HG02943 (cell line): ENCODE results near the gene TSPAN32.

Experiments used
- ATAC-seq: cut with Tn5 transposase; IDR thresholded peaks from one replicate; pipeline ENCODE4 v1.9.1; 2021; ENCODE audit warnings: mild to moderate bottlenecking, low read depth, moderate library complexity; ENCODE audit not compliant: unreplicated experiment

Gene TSPAN32

DNA sequence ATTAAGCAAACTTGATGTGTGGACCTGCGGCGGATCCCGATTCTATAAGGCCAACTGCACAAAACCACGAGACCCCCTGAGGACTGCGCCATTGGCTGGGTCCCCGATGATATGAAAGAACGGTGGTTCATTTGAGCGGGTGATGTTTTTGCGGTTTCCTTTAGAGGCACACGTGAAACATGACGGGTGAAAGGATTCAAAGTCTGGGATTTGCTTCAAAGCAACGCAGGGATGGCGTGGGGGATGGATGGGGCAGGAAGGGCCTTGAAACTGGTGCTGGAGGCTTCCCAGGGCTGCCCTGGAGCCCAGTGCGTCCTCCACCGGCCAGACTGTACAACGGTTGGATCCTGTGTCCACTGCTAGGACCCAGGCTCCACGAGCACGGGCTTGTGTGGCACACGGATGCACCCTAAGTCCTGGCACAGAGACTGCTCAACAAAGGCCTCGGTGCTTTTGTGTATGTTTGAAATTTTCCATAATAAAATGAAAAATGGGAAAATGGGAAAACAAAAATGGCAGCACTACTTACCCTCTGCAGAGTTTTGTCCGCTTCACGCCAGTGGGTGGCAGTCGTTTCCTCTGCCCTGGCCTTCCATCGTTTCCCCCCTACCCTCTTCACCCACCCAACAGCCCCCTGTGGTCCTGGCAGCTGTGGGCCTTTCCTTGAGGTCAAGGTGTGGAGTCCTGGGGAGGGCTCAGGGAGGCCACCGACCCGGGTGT is 35.1 kb upstream of the TSPAN32 start:
- no peak for ATAC-seq

DNA sequence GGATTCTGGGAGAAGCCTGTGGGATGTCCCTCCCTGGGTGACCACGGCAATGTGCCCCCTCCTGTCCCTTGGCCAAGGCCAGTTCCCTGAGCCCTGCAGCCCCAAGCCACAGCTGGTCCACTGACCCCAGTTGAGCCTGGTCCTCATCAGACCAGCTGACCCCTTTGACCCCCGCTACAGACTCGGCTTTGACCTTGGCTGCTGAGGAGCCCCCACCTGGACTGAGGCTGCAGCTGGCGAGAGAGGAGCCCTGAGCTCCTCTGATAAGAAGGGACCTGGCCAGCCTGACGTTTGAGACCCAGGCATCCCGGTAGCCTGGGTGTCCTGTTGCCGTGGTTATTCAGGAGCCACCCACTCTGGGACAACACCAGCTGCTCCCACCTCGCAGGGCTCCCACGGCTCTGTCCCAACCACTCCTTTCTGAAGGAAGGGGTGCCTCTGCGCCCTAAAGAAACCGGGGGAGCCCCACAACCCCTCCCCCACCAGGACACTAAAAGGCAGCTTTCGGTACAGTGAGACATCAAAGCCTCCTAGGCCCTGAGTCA is 34.4 kb upstream of the TSPAN32 start:
- ATAC-seq: no peak

DNA sequence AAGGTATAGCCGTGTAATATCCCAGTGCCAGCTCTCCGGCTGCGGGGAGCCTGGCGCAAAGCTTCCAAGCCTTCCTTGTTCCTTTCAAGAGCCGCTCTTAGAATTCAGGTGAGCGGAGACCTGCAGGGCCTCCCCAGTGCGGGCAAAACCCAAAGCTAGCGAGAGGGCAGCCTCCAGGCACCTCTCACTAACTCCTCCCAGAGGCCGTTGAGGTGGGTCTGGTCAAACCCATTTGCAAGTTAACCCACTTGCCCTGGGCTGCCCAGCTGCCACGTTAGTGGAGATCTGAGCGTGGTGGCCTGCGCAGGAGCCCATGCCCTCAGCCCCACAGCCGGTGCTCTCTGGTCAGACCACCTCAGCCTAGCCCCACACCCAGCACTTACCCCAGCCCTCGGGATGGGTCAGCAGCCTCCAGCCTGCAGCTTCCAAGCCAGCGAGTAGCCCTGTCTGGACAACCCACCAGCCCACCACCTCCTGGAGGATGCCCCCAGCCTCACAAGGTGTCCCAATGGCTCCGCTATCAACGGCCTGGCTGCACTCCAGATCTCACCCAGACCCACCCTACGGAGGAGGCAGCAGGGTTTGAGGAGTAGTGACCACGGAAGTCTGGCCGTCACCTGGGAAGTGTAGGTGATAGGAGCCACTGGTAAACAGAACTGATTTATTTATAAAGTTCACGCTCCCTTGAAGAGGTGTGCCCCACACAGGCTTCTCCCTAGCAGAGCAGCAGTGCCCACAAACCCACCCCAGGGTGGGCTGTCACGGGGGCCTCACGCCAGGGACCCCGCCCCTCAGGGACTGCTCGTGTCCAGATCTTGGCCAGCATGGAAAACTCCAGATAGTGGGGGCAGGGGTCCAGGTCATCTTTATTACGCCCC is 33.7 kb upstream of the TSPAN32 start:
- ATAC-seq: no peak

DNA sequence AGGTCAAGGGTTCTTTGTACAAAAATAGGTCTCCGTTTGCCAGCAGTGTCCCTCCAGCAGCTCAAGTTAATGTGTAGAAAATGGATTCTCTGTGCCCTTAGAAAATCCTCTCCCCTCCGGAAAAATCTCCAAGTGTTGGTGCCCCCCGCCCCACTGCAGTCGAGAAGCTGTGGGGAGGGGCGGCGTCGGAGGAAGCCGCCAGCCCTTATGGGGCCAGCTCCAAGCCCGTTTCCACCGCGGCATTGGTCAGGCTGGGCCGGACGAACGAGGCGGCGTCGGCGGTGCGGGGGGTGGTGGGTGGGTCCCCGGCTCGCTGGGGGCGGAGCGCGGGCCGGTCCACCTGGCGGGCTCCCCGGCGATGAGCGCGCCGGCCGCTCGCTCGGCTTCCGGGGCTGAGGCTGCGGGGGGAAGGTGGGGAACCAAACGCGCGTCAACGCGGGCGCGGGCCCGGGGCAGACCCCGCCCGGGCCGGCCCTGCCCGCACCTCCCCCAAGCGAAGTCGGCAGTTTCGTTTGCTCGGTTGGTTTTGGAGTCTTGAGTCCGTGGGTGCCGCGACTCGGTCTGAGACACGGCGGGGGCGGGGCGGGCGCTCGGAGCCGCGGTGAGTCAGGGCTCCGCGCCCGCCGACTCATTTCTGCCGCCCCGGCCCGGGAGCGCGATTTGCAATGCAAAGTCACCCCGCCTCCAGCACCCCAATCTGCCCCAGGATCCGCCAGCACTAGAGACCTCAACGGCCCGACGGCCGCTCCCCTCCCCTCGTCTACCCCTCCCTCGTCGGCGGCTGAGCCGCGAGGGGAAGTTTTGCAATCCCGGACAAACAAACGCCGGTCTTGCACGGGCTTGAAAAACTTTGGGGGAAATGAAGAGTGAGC is 32.8 kb upstream of the TSPAN32 start:
- no peak for ATAC-seq

DNA sequence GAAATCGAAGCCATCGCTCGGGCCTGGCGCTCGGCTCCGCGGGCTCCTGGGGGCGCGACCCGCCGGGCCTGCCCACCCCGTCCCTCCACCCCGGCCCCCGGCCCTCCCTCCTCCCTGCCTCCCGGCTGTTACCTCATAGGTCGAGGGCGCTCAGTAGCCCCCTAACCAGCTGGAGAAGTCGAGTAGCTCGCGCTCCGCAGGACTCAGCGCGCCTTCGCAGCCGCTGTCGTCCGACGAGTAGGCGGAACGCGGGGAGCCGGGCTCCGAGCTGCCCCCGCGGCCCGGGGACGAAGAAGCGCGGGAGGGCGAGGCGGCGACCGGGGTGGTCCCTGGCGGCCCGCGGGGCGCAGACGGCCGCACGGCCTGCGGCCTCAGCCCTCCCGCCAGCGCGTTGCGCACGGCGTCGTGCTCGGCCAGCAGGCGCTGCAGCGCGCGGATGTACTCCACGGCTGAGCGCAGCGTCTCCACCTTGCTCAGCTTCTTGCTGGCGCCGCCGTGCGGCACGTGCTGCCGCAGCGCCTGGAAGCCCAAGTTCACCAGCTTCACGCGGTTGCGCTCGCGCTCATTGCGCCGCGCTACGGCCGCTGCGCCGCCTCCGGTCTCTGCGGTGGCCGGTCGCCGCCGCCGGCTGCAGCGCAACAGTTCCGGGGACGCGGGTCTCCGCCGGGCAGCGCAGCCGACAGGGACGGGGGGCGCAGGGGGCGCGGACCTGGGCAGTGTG is 32.1 kb upstream of the TSPAN32 start:
- ATAC-seq: no peak

DNA sequence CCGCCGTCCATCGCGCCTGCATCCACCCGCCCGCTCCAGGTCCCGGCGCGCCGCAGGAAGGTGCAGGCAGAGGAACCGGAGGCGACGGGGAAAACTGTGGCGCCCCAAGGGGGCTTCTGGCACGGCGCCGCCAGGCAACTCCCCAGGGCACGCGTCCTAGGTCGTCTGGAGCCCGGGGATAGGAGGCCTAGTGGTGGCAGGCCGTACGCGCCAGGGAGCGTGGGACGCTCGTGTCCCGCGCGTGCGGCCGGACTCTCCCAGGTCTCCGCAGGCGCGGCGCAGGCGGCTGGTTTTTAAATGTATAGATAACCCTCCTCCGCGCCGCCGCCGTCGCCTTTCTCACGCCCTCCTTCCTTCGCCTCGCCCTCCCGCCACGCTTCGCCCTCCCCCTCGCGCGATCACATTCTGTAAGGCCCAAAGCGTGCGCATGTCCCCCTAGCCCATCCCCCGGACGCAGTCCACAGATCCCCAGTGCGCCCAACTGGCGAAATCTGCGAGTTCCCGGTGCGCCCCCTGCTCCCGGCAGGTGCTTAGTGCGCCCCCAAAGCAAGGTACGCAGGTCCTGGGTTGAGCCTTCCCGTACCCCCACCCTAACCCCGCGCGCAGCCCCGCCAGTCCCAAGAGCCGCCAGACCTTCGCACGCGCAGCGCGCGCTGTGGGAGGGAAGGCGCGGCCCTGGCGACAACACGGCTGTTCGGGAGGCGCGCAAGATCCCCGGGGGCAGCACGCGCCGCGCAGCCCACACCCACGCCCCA is 31.3 kb upstream of the TSPAN32 start, which contains the start of gene ASCL2:
ASCL2 (minus strand) TSS at position 267 of the 755 bp plus-strand sequence; CDS start at position 11, 256 bp downstream.
- ATAC-seq: no peak

DNA sequence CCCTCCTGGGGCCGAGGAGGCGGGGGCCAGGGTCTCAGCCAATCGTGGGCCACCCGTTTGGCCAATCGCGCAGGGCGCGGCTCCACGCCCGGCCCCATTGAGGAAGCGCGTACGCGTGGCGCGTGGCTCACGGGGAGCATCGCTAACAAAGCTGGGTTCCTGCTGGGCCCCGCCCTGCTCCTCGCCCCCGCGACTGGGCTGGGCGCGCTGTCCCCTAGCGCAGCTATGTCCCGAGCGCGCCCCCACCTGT is 30.8 kb upstream of the TSPAN32 start:
- ATAC-seq: no peak

DNA sequence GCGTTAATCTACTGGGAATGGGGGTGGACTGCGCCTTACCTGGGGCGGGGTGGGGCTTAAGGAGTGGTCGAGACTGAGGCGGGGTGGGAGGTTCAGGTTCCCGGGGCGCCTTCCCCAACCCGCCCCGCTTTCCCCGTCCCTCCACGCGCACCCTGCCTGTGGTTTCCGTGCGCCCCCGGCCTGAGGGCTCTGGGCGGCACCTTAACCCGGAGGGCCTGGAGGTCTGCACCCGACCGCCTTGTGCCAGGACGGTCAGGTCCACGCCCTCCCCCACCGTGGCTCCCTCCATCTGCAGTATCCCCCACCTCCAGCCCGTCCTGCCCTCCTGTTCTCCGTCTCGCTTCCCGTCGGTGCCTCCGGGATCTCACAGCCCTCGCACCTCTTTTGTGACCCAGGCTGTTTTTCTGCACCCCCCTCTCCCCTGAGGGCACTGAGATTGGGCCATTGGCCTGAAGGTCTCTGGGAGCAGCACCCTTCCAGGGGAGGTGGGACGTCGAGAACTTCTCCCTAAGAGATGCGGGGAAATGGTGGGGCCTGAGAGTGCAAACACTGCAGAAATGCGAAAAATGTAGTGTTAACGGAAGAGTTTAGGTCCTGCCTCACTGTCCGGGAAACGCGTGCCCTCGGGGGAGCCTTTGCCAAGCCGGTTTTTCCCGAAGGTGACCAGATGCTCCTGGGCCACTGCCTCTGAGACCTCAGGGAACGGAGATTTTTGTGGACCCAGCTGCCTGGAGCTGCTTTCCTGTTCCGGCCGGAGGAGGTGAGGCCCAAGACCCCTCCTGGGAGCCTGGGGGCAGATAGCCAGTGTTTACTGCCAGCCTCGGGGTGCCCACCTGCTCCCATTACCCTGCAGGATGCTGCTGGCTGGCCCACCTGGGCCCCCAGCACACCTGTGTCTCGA is 30.2 kb upstream of the TSPAN32 start:
- no peak for ATAC-seq

DNA sequence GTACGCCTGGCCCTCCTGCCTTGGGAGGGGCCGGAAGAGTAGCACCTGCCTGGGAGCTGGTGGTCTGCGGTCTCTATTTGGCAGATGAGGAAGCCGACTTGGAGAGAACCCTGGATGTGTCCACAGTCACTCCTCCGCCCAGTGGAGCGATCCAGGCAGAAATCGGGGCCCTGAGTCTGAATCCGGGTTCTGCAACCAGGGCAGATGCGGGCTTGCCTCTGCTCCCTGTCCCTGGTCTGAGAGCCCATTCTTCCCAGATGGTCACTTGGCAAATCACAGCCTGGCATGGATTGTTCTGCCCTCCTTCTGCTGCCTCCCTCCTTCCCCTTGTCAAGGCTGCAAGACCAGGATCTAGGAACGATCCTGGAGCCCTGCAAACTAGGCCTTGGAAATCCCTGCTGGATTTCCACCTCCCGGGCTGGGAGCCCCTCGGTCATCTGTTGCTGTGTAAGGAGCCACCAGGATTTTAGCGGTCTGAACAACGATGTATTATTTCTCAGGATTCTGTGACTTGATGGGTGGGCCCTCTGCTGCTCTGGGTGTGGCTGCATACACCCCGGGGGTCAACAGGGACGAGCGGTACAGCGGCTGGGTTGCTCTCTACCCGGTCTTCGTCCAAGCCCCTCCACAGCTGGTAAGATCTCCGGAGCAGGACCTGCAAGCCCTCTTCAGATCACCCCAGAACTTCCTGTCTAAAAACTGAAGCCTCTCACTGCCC is 29.4 kb upstream of the TSPAN32 start:
- ATAC-seq: no peak

DNA sequence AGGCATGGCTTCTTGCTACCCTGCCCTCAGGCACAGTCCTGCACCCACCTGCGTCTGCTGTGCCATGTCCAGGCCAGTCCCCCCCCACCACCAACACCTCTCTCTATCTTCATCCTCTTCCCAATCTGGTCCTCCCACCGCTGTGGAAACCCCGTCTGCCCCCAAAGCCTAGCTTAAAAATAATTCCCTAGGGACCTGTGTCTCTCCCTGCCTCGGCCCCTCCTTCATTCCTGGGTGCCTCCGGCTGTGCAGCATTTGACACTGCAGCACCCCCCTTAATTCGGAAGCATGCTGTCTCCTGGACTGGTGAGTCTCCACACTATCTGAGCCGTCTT is 28.9 kb upstream of the TSPAN32 start:
- no peak for ATAC-seq

DNA sequence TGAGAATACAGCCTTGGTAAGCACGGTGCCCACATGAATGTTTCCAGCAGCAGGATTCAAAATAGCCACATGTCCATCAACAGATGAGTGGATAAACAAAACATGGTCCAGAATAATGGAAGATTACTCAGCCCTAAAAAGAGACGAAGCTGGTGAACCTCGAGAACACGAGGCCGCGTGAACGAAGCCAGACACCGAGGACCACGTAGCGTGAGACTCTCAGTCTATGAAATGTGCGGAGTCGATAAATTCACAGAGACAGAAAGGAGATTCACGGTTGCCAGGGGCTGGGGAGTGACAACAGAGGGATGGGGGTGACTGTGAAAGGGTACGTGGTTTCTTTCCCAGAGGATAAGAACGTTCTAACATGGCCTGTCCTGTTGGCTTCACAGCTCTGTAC is 28.5 kb upstream of the TSPAN32 start:
- ATAC-seq: no peak

DNA sequence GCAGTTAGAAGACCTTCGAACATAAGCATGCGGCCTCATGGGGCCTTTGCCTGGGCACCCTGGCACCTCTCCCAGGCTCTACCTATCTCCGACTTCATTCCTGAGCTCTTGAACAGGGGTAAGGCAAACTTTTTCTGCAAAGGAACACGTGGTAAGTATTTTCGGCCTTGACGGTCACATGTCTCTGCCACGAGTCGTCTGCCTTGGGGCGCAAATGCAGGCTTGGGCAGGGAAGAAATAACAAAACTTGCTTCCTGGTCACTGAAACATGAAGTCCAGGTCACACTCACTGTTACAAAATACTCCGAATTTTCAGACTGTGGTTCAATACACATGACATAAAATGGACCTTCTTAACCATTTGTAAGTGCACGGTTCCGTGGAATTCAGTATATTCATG is 28.0 kb upstream of the TSPAN32 start:
- no peak for ATAC-seq

DNA sequence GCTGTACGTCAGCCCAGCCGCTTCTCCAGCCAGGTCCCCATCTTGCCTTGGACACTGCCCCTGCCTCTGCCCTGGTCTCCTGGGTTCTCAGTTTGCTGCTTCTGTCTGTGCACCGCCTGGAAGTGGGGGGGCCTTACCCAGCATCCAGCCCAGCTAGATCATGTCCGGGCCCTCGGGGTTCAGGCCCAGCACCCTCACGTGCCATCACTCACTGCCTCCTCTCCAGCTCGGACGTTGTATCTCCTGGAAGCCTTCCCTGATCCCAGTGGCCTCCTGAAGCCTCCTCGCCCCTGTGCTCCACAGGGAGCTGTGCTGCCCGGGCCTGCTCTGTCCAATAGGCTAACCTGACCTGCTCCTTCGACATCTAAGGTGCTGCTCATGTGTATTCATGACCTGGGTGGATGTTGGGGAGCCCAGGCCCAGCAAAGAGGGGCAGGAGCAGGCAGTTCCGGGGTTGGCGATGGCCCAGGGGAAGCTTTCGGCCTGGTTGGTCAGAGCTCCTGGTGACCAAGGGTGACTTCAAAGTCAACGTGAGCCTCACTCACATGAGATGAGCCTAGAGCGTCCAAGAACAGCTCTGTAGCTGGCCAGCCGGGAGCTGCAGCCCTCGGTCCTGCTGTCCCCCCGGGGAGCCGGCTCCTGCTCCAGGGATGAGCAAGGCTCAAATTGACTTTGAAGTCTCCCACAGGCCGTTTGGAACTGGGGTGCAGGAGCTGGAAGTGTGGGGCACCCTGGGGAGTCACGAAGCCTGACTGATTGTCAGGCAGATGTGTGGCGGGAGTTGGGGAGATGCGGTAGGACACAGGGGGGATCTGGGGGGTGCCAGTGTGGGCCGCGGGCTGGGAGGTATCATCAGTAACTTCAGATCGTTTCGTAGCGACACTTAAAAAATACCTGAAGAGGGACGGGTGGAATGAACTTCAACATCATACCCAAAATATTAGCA is 26.2 kb upstream of the TSPAN32 start:
- ATAC-seq: no peak

DNA sequence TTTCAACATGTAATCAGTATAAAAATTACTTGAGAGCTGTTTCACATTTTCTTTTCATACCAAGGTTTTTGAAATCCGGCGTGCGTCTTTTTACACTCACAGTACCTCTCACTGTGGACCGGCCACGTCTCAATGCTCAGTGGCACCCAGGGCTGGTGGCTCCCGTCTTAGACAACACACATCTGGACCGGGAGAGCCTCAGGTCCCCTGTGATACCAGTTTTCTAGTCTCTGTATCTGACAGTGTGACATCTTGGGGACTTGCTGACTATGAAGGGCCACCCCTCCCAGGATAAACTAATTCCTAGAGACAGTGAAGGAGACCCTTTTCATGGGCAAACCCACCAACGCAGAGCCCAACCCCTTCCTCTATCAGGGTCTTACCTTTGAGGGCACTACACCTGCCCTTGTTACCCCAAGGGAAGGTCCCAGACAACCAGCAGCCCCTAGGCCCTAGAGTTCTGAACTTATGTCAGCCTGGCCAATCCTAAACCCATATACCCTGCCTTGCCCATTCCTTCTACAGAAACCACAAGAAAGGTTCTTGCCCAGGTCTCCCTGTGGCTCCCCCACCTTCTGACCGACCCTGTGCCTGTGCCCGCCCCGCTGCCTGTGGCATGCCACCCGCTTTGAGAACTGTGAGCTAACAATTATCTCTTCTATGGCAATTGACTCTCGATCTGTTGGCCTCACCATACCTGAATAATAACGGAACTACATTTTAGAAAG is 25.4 kb upstream of the TSPAN32 start:
- ATAC-seq: no peak

DNA sequence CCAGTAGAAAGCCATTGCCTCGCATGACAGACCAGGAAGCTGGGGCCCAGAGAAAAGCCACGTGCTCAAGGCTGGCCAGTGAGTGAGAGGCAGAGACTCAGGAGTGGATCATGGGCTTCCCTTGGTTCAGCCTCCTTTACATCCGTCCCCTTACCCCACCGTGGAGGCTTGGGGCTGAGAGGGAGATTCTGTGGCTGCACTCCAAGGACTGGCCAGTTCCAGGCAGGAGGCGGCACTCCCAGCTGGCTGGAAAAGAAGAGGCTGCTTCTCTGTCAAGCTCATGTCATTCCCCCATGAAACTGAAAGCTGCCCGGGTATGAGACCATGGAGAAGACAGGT is 24.8 kb upstream of the TSPAN32 start:
- no peak for ATAC-seq

DNA sequence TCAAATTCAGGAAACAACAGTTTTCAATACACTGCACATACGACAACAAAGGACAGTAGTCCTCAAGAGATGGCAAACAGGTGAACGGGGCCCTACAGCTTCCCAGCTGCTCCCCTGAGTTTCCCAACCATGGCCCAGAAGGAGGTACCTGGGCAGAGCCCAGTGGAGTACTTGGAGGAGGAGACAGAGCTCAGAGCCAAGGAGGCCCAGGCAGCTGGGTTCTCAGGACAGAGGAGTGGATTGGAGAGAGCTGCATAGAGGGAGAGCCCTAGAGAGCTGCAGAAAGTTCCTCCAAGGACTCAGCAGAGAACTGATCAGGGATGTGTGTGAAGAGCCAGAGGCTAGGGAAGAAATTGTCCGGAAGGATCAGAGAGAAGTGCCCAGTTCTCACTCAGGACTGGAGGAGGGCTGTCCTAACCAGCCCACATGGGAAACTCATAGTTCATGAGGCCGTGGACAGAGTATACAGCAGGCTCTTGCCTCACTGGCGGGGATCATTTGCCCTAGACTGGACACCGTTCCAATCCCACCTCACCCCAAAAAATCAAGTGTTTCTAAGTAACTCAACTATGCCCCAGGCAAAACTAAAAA is 23.8 kb upstream of the TSPAN32 start:
- ATAC-seq: no peak
